Activated CD4-positive, alpha-beta memory T cell treated with anti-CD3 and anti-CD28 coated beads for 36 hours (primary cell): ENCODE measurements around the gene NFX1. TPM values are rescaled to one million over a fixed set of nuclear protein-coding genes. Genes with fewer than 3 reads are reported as not detected.
A peak's percentile ranks its signal among the peaks of the same experiment; 100 is the strongest.

Experiments used
- CTCF ChIA-PET: fragments of 350-600 bp; sonication (Branson Sonifier 250); formaldehyde crosslinking; loops from one replicate; lab custom pipeline; 2021; ENCODE audit warnings: antibody characterized with exemption, inconsistent platforms; lab: Charles Lee
- POLR2A ChIA-PET: fragments of 350-600 bp; sonication (Branson Sonifier 250); formaldehyde crosslinking; loops from one replicate; lab custom pipeline; 2021; ENCODE audit warnings: antibody characterized with exemption; lab: Charles Lee
- DNase-seq: peaks from one replicate; pipeline ENCODE4 v3.0.0-alpha.2; 2020
- H3K27ac Mint-ChIP-seq: one replicate; pipeline ENCODE4 v1.8.0; 2021; ENCODE audit warnings: mixed read lengths
- H3K27me3 Mint-ChIP-seq: one replicate; pipeline ENCODE4 v1.8.0; 2021; ENCODE audit warnings: mixed read lengths
- H3K36me3 Mint-ChIP-seq: one replicate; pipeline ENCODE4 v1.8.0; 2021; ENCODE audit warnings: mixed read lengths
- H3K4me1 Mint-ChIP-seq: one replicate; pipeline ENCODE4 v1.8.0; 2021; ENCODE audit warnings: low read depth, mixed read lengths
- H3K4me3 Mint-ChIP-seq: one replicate; pipeline ENCODE4 v1.8.0; 2021; ENCODE audit warnings: mild to moderate bottlenecking, mixed read lengths
- H3K9me3 Mint-ChIP-seq: one replicate; pipeline ENCODE4 v1.8.0; 2021; ENCODE audit warnings: mixed read lengths
- intact Hi-C: fragments of 100-400 bp; cut with micrococcal nuclease; formaldehyde crosslinking; loops from one replicate; pipeline ENCODE4 v1.15.1; 2023
- total RNA-seq, 2 experiments: library from RNA; stranded (reverse); gene quantifications; one replicate each; pipeline ENCODE4 v1.2.3, GENCODE V29; 2021

The NFX1 gene
- total RNA-seq, 2 experiments from 2014 or later: 36.5 to 38.6 TPM

- H3K27ac Mint-ChIP-seq: no peak overlapping the region
- ChIA-PET POLR2A (no interaction called here), CTCF (interaction anchor here (1.3 kb wide), 1 partner anchor 44 kb away, joined by 3 read pairs; no protein-coding TSS in a partner anchor)
- H3K27me3 Mint-ChIP-seq: no peaks in the 10 kb centered on the region
- H3K9me3 Mint-ChIP-seq: no peaks in the 10 kb centered on the region
- peaks cover 27% of the 10 kb centered on the region for H3K4me1 Mint-ChIP-seq
- intact Hi-C loops: no loop called here
- no peak overlapping the region for H3K4me3 Mint-ChIP-seq
- H3K36me3 Mint-ChIP-seq: peaks cover 46% of the 10 kb centered on the region
- DNase-seq: no peak
Measured at GRCh38 chr9:33270146-33270545, 20.2 kb upstream of the NFX1 start.

DNA sequence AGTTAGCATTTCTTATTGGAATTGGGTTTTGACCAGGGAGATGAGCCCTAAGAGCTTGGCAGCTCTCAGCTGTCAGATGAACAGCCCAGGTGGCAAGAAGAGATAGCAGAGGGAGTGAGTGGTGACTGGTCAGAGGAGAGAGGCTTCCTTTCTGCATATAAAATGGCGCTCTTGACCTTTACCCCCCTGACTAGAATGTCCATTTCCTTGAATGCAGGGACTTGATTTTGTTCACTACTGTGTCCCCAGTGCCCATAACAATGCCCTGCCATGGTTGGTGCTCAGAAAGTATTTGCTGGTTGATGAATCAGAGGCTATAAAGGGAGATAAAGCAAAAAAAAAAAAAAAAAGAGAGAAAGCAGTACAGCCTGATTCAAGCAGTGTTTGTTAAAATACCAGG is 18.3 kb upstream of the NFX1 start:
- ChIA-PET POLR2A (no interaction called here), CTCF (interaction anchor here (0.9 to 1.4 kb wide), 2 partner anchors 9 to 143 kb away, joined by 3 to 5 read pairs; no protein-coding TSS in a partner anchor)
- Mint-ChIP-seq H3K36me3 (peaks cover 46% of the 10 kb centered on the region), H3K4me3 (no peak overlapping the region), H3K27me3 (no peaks in the 10 kb centered on the region), H3K4me1 (peaks cover 11% of the 10 kb centered on the region), H3K9me3 (no peaks in the 10 kb centered on the region), H3K27ac (no peak overlapping the region)
- DNase-seq: no peak
- intact Hi-C loops: no loop called here

DNA sequence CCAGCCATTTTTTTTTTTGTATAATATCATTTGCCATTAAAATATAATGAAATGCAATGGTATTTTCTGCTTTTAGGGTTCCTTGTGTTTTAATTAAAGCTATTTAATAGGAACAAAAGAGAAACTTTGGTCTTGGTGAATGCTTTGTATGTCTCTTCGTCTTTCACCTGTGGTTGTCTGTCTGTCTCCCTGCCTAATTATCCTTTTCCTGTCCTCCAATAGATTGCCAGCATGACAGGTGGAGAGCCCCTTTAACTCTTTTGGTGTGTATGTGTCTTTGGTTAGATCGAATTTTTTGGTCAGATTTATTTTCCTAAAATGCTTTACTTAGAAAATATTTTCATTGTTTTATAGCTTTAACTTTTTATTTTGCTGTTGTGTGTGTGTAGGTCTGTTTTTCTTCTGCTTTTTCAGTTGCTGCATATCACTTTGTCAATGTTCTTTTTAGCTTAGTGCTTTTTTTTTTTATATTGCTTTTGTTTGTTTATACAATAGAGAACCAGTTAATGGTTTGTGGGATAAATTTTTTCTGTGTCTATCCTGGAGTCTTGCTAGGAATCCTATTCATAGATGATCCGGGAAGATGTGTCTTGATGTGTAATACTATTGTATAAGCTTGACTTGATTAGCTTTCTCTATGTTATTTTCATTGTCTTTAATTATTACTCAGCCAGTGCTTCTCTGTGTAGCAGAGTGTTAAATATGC is 16.9 kb upstream of the NFX1 start:
- CTCF ChIA-PET: interaction anchor here (0.8 kb wide), 1 partner anchor 13 kb away, joined by 4 read pairs; no protein-coding TSS in a partner anchor

GRCh38 chr9:33273972-33274328 is 16.4 kb upstream of the NFX1 start:
- Mint-ChIP-seq H3K36me3 (peaks cover 47% of the 10 kb centered on the region), H3K27me3 (no peaks in the 10 kb centered on the region), H3K4me3 (no peak overlapping the region), H3K27ac (no peak overlapping the region), H3K4me1 (peaks cover 5% of the 10 kb centered on the region), H3K9me3 (no peaks in the 10 kb centered on the region)
- CTCF ChIA-PET: interaction anchor here (0.8 kb wide), 1 partner anchor 13 kb away, joined by 4 read pairs; no protein-coding TSS in a partner anchor
- POLR2A ChIA-PET: no interaction called here
- no peak for DNase-seq
- intact Hi-C loops: no loop called here

More for the DNA sequence above, 16.9 kb upstream of the NFX1 start:
- peaks cover 48% of the 10 kb centered on the region for H3K36me3 Mint-ChIP-seq
- DNase-seq: no peak
- H3K4me1 Mint-ChIP-seq: peaks cover 5% of the 10 kb centered on the region
- no peaks in the 10 kb centered on the region for H3K9me3 Mint-ChIP-seq
- H3K27ac Mint-ChIP-seq: no peak overlapping the region
- POLR2A ChIA-PET: interaction anchor here (0.9 kb wide), 1 partner anchor 17 kb away, joined by 4 read pairs; the partner anchor contains the start of gene NFX1
- no peak overlapping the region for H3K4me3 Mint-ChIP-seq
- intact Hi-C loops: no loop called here
- no peaks in the 10 kb centered on the region for H3K27me3 Mint-ChIP-seq

DNA sequence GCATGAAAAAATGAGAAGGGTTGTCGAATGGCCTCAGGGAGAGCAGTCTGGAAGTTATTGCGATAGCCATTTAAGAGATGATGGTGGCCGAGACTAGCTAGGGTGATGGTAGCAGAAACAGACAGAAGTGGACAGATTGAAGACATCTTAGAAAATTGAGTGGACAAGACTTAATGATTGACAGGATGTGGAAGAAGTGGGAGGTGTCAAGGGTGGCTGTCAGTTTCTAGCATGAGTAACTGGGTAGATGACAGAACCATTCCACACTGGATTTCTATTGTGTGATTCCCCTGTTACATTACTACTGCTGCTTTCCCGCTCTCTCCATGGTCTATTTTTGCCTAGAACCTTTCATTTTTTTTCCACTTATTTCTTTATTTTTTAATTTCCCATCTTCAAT is 12.8 kb upstream of the NFX1 start:
- no peak overlapping the region for H3K4me3 Mint-ChIP-seq
- CTCF ChIA-PET: interaction anchor here (1.2 to 1.4 kb wide), 2 partner anchors 13 to 188 kb away, joined by 3 to 4 read pairs; partner anchors contain the start of genes BAG1 and CHMP5
- POLR2A ChIA-PET: no interaction called here
- peak overlapping the region; percentile 26 for H3K27ac Mint-ChIP-seq
- no peak for DNase-seq
- intact Hi-C loops: no loop called here
- H3K9me3 Mint-ChIP-seq: no peaks in the 10 kb centered on the region
- no peaks in the 10 kb centered on the region for H3K27me3 Mint-ChIP-seq
- peaks cover 35% of the 10 kb centered on the region for H3K36me3 Mint-ChIP-seq
- H3K4me1 Mint-ChIP-seq: peaks cover 8% of the 10 kb centered on the region

DNA sequence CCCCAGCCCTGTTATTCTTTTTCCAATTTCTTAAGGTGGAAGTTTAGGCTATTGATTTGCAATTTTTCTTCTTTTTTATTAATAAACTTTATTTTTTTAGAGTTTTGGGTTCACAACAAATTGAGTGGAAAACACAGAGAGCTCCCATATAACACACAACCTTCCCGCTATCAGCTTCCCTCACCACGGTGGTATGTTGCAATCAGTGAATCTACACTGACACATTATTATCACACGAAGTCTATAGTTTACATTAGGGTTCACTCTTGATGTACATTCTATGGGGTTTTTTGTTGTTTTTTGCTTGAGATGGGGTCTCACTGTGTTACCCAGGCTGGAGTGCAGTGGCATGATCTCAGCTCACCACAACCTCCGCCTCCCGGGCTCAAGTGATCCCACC is 4.8 kb upstream of the NFX1 start:
- peaks cover 17% of the 10 kb centered on the region for H3K4me1 Mint-ChIP-seq
- CTCF ChIA-PET: interaction anchor here (0.7 to 3.1 kb wide), 5 partner anchors 12 to 168 kb away, joined by 3 to 14 read pairs (median 5); partner anchors contain the start of gene AQP3
- H3K4me3 Mint-ChIP-seq: no peak overlapping the region
- intact Hi-C loops: no loop called here
- H3K36me3 Mint-ChIP-seq: peaks cover 7% of the 10 kb centered on the region
- H3K9me3 Mint-ChIP-seq: no peaks in the 10 kb centered on the region
- no peaks in the 10 kb centered on the region for H3K27me3 Mint-ChIP-seq
- POLR2A ChIA-PET: interaction anchor here (0.9 kb wide), 1 partner anchor 10 kb away, joined by 3 read pairs; no protein-coding TSS in a partner anchor
- H3K27ac Mint-ChIP-seq: no peak overlapping the region
- DNase-seq: no peak

- Mint-ChIP-seq H3K27ac (peak overlapping the region; percentile 42), H3K36me3 (peaks cover 9% of the 10 kb centered on the region), H3K9me3 (no peaks in the 10 kb centered on the region), H3K4me1 (peaks cover 24% of the 10 kb centered on the region), H3K4me3 (no peak overlapping the region), H3K27me3 (no peaks in the 10 kb centered on the region)
- ChIA-PET CTCF (interaction anchor here (0.6 to 3.1 kb wide), 25 partner anchors 9 to 242 kb away, joined by 3 to 22 read pairs (median 6); partner anchors contain the start of genes AQP3 and NOL6), POLR2A (interaction anchor here (1.1 kb wide), 1 partner anchor 34 kb away, joined by 3 read pairs; no protein-coding TSS in a partner anchor)
- DNase-seq: peak; percentile 60
- intact Hi-C loops: loop anchor here (1.0 kb wide), 1 partner anchor 55 kb away; no protein-coding TSS in a partner anchor
Measured at GRCh38 chr9:33287087-33287490, 3.2 kb upstream of the NFX1 start.

GRCh38 chr9:33288235-33288634 is 2.1 kb upstream of the NFX1 start:
- H3K27ac Mint-ChIP-seq: peak overlapping the region; percentile 61
- H3K27me3 Mint-ChIP-seq: no peaks in the 10 kb centered on the region
- POLR2A ChIA-PET: no interaction called here

DNA sequence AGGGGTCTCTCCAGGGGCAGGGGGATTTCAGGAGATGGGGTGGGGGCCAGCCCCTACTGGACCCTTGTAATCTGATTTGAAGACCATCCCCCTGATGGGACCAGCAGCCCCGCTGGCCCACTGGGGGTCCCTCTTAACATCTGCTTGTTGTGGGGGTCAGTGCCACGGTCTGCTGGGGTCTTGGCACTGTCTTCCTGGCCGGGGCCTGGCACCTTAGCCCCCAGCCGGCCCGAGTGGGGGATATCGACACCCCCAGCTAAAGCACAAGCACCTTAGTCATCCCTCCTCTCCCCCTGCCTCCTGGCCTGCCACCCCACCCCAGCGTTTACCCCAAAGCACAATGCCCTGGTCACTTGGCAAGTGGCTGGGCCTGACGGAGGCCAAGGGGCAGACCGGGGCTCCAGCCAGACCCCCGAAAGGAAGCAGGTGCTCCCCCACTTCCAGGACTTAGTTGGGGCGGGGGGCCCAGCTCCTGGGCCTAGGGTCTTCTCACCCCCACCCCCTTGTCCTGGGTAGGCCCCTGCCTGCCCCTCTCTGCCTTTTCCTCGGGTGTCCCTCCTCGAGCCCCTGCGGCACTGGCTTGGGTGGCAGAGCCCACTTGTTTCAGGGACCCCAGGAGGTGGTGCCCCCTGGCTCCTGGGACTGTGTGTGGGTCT is 1.4 kb upstream of the NFX1 start:
- peak overlapping the region; percentile 80 for H3K4me3 Mint-ChIP-seq

More at GRCh38 chr9:33288235-33288634, 2.1 kb upstream of the NFX1 start:
- peaks cover 18% of the 10 kb centered on the region for H3K36me3 Mint-ChIP-seq
- H3K9me3 Mint-ChIP-seq: no peaks in the 10 kb centered on the region
- CTCF ChIA-PET: interaction anchor here (1.8 to 3.1 kb wide), 7 partner anchors 17 to 178 kb away, joined by 8 to 22 read pairs (median 12); partner anchors contain the start of gene AQP3
- peaks cover 35% of the 10 kb centered on the region for H3K4me1 Mint-ChIP-seq
- no peak for DNase-seq
- intact Hi-C loops: no loop called here
- H3K4me3 Mint-ChIP-seq: no peak overlapping the region

GRCh38 chr9:33289496-33289895 is 820 bp upstream of the NFX1 start:
- intact Hi-C loops: no loop called here
- peaks cover 47% of the 10 kb centered on the region for H3K4me1 Mint-ChIP-seq
- H3K36me3 Mint-ChIP-seq: peaks cover 24% of the 10 kb centered on the region
- DNase-seq: peak; percentile 49
- ChIA-PET CTCF (interaction anchor here (0.8 to 1.5 kb wide), 9 partner anchors 15 to 184 kb away, joined by 3 to 10 read pairs (median 5); partner anchors contain the start of genes AQP3 and NOL6), POLR2A (interaction anchor here (0.6 to 2.4 kb wide), 9 partner anchors 15 to 184 kb away, joined by 3 to 23 read pairs (median 6); partner anchors contain the start of genes AQP3, BAG1, CHMP5 and NOL6)
- H3K27ac Mint-ChIP-seq: peak overlapping the region; percentile 100
- no peaks in the 10 kb centered on the region for H3K27me3 Mint-ChIP-seq
- H3K9me3 Mint-ChIP-seq: no peaks in the 10 kb centered on the region
- peak overlapping the region; percentile 80 for H3K4me3 Mint-ChIP-seq

More for the DNA sequence above, 1.4 kb upstream of the NFX1 start:
- Mint-ChIP-seq H3K36me3 (peaks cover 20% of the 10 kb centered on the region), H3K27me3 (no peaks in the 10 kb centered on the region), H3K9me3 (no peaks in the 10 kb centered on the region), H3K27ac (peak overlapping the region; percentile 57), H3K4me1 (peaks cover 42% of the 10 kb centered on the region)
- POLR2A ChIA-PET: interaction anchor here (2.1 kb wide), 1 partner anchor 25 kb away, joined by 15 read pairs; the partner anchor contains the start of genes BAG1 and CHMP5
- CTCF ChIA-PET: interaction anchor here (1.5 kb wide), 1 partner anchor 16 kb away, joined by 3 read pairs; no protein-coding TSS in a partner anchor
- intact Hi-C loops: no loop called here
- DNase-seq: no peak

DNA sequence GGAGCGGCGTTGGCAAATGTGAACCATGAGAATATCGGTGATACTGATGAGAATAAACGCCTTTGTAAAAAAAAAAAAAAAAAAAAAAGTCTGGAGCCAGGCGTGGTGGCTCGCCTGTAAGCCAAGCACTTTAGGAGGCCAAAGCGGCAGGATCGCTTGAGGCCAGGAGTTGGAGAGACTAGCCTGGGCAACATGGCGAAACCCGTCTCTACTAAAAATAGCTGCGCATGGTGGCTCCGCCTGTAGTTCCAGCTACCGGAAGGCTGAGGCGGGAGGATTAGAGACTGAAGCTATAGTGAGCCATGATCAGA is 425 bp upstream of the NFX1 start:
- H3K4me3 Mint-ChIP-seq: peak overlapping the region; percentile 80
- no peak for DNase-seq
- H3K27me3 Mint-ChIP-seq: no peaks in the 10 kb centered on the region
- H3K9me3 Mint-ChIP-seq: no peaks in the 10 kb centered on the region
- peaks cover 27% of the 10 kb centered on the region for H3K36me3 Mint-ChIP-seq
- peak overlapping the region; percentile 100 for H3K27ac Mint-ChIP-seq
- H3K4me1 Mint-ChIP-seq: peaks cover 51% of the 10 kb centered on the region
- POLR2A ChIA-PET: interaction anchor here (0.6 to 2.4 kb wide), 12 partner anchors 15 to 265 kb away, joined by 3 to 23 read pairs (median 6); partner anchors contain the start of genes AQP3, BAG1, CHMP5 and DNAJA1
- CTCF ChIA-PET: interaction anchor here (0.7 to 1.5 kb wide), 11 partner anchors 15 to 184 kb away, joined by 3 to 10 read pairs (median 4); partner anchors contain the start of genes AQP3 and NOL6
- intact Hi-C loops: loop anchor here (1.0 to 2.0 kb wide), 9 partner anchors 16 to 265 kb away; partner anchors contain the start of genes BAG1, DNAJA1 and SMU1
